H9 (cell line): ENCODE measurements around the gene OR6K3. TPM values are rescaled to one million over a fixed set of nuclear protein-coding genes. Genes with fewer than 3 reads are reported as not detected.

ENCODE experiments used
- DNase-seq: peaks from one replicate; pipeline ENCODE4 v3.0.0-alpha.2; 2017
- H2AFZ ChIP-seq: one replicate; pipeline ENCODE4 v1.6.1; 2013; ENCODE audit warnings: mild to moderate bottlenecking, low read length, control low read depth, moderate library complexity
- H2AK5ac ChIP-seq: 2 replicates; pipeline ENCODE4 v1.6.1; 2013; ENCODE audit warnings: low read length, control low read depth, mixed read lengths; ENCODE audit not compliant: insufficient read length
- H2BK120ac ChIP-seq: one replicate; pipeline ENCODE4 v1.6.1; 2013; ENCODE audit warnings: low read depth, mild to moderate bottlenecking, low read length, control low read depth, inconsistent platforms; ENCODE audit not compliant: poor library complexity, severe bottlenecking
- H2BK12ac ChIP-seq: 2 replicates; pipeline ENCODE4 v1.6.1; 2013; ENCODE audit warnings: low read length, control low read depth, mixed read lengths, low read depth; ENCODE audit not compliant: insufficient read length
- H2BK15ac ChIP-seq: 2 replicates; pipeline ENCODE4 v1.6.1; 2013; ENCODE audit warnings: low read depth, low read length, control low read depth
- H2BK20ac ChIP-seq: one replicate; pipeline ENCODE4 v1.6.1; 2013; ENCODE audit warnings: low read depth, mild to moderate bottlenecking, low read length, control low read depth, inconsistent platforms; ENCODE audit not compliant: poor library complexity, severe bottlenecking
- H2BK5ac ChIP-seq: 2 replicates; pipeline ENCODE4 v1.6.1; 2013; ENCODE audit warnings: low read length, control low read depth, mixed read lengths; ENCODE audit not compliant: insufficient read length
- H3K14ac ChIP-seq: 2 replicates; pipeline ENCODE4 v1.6.1; 2013; ENCODE audit warnings: low read length, control low read depth; ENCODE audit not compliant: insufficient read depth
- H3K18ac ChIP-seq: 2 replicates; pipeline ENCODE4 v1.6.1; 2013; ENCODE audit warnings: low read depth, mild to moderate bottlenecking, mixed read lengths, low read length, control low read depth; ENCODE audit not compliant: insufficient read length
- H3K23ac ChIP-seq: 2 replicates; pipeline ENCODE4 v1.6.1; 2013; ENCODE audit warnings: low read length, control low read depth, mixed read lengths, low read depth; ENCODE audit not compliant: insufficient read length
- H3K23me2 ChIP-seq: 2 replicates; pipeline ENCODE4 v1.6.1; 2013; ENCODE audit warnings: low read depth, mild to moderate bottlenecking, mixed read lengths, low read length, control low read depth; ENCODE audit not compliant: insufficient read length, poor library complexity, severe bottlenecking
- H3K27ac ChIP-seq: 2 replicates; pipeline ENCODE4 v1.5.1; 2013; ENCODE audit warnings: low read length, control low read depth, mixed read lengths, low read depth; ENCODE audit not compliant: insufficient read length
- H3K27me3 ChIP-seq: 2 replicates; pipeline ENCODE4 v1.6.1; 2013; ENCODE audit warnings: low read length, control low read depth, inconsistent platforms; ENCODE audit not compliant: insufficient read depth
- H3K4ac ChIP-seq: 2 replicates; pipeline ENCODE4 v1.6.1; 2013; ENCODE audit warnings: low read depth, mild to moderate bottlenecking, control low read depth, inconsistent platforms, low read length, moderate library complexity
- H3K4me1 ChIP-seq: 2 replicates; pipeline ENCODE4 v1.6.1; 2013; ENCODE audit warnings: low read length, control low read depth, inconsistent platforms; ENCODE audit not compliant: insufficient read depth
- H3K4me2 ChIP-seq: 2 replicates; pipeline ENCODE4 v1.6.1; 2013; ENCODE audit warnings: low read length, control low read depth, mixed read lengths; ENCODE audit not compliant: insufficient read length, insufficient read depth
- H3K56ac ChIP-seq: 2 replicates; pipeline ENCODE4 v1.6.1; 2013; ENCODE audit warnings: low read depth, mild to moderate bottlenecking, mixed read lengths, low read length, control low read depth; ENCODE audit not compliant: insufficient read length
- H3K79me1 ChIP-seq: 2 replicates; pipeline ENCODE4 v1.6.1; 2013; ENCODE audit warnings: low read depth, mild to moderate bottlenecking, moderate library complexity, low read length, control low read depth, inconsistent platforms; ENCODE audit not compliant: insufficient read depth, poor library complexity, severe bottlenecking
- H3K79me2 ChIP-seq: 2 replicates; pipeline ENCODE4 v1.6.1; 2013; ENCODE audit warnings: low read length, control low read depth, inconsistent platforms; ENCODE audit not compliant: insufficient read depth
- H3K9ac ChIP-seq: 2 replicates; pipeline ENCODE4 v1.6.1; 2013; ENCODE audit warnings: low read length, control low read depth, mixed read lengths; ENCODE audit not compliant: insufficient read length; ENCODE audit errors: extremely low read depth
- H3K9me3 ChIP-seq: one replicate; pipeline ENCODE4 v1.6.1; 2013; ENCODE audit warnings: low read depth, low read length, inconsistent platforms; ENCODE audit not compliant: control insufficient read depth
- H3T11ph ChIP-seq: one replicate; pipeline ENCODE4 v1.6.1; 2013; ENCODE audit warnings: mild to moderate bottlenecking, low read length, control low read depth, inconsistent platforms
- H4K20me1 ChIP-seq: one replicate; pipeline ENCODE4 v1.6.1; 2013; ENCODE audit not compliant: control insufficient read depth, insufficient read length, insufficient read depth
- H4K5ac ChIP-seq: 2 replicates; pipeline ENCODE4 v1.6.1; 2013; ENCODE audit warnings: low read depth, mild to moderate bottlenecking, mixed read lengths, low read length, control low read depth; ENCODE audit not compliant: insufficient read length
- H4K8ac ChIP-seq: replicated peaks from 2 replicates; pipeline ENCODE4 v1.6.1; 2013; ENCODE audit warnings: low read length, control low read depth, mixed read lengths, low read depth; ENCODE audit not compliant: insufficient read length
- H4K91ac ChIP-seq: 2 replicates; pipeline ENCODE4 v1.6.1; 2013; ENCODE audit warnings: low read depth, mild to moderate bottlenecking, moderate library complexity, mixed read lengths, low read length, control low read depth; ENCODE audit not compliant: insufficient read length
- H3K27ac Mint-ChIP-seq, 3 experiments: 2 replicates in 2 of 3; 3 replicates in 1 of 3; pipeline ENCODE4 v1.8.0; 2020 to 2021; ENCODE audit warnings: mixed read lengths in 3 of 3, mild to moderate bottlenecking in 1 of 3, moderate library complexity in 1 of 3
- H3K27me3 Mint-ChIP-seq: 2 replicates; pipeline ENCODE4 v1.8.0; 2021; ENCODE audit warnings: low read depth, mild to moderate bottlenecking, moderate library complexity, mixed read lengths
- H3K36me3 Mint-ChIP-seq, 3 experiments: 2 replicates in 2 of 3; 3 replicates in 1 of 3; pipeline ENCODE4 v1.8.0; 2020 to 2021; ENCODE audit warnings: low read depth in 3 of 3, mixed read lengths in 3 of 3; ENCODE audit not compliant: insufficient read depth in 1 of 3
- H3K4me1 Mint-ChIP-seq, 2 experiments: 2 replicates each; pipeline ENCODE4 v1.8.0; 2020; ENCODE audit warnings: mixed read lengths in 2 of 2
- H3K4me3 Mint-ChIP-seq, 2 experiments: 2 replicates in 1 of 2; 3 replicates in 1 of 2; pipeline ENCODE4 v1.8.0; 2020 to 2021; ENCODE audit warnings: mild to moderate bottlenecking in 2 of 2, mixed read lengths in 2 of 2, moderate library complexity in 1 of 2
- H3K9me3 Mint-ChIP-seq, 2 experiments: 2 replicates in 1 of 2; 3 replicates in 1 of 2; pipeline ENCODE4 v1.8.0; 2020; ENCODE audit warnings: mild to moderate bottlenecking in 2 of 2, mixed read lengths in 2 of 2, moderate library complexity in 1 of 2
- WGBS: extraction: QIAGEN DNeasy Blood & Tissue Kit; methylation state at CpG from one replicate; pipeline ENCODE4 v1.1.7; 2013; ENCODE audit warnings: missing lambda C conversion rate, low lambda C conversion rate, mixed read lengths; ENCODE audit not compliant: insufficient read length; ENCODE audit errors: extremely low coverage; 5-methylcytosine and 5-hydroxymethylcytosine counted together
- total RNA-seq: library from RNA; stranded (reverse); gene quantifications from 2 replicates; pipeline ENCODE4 v1.2.1, GENCODE V29; 2021
- TF ChIP-seq, protein P1 (sequence below): fragments of 200-600 bp; sonication (generic); conservative IDR thresholded peaks from 3 replicates; pipeline ENCODE4 v1.8.0; 2021; ENCODE audit warnings: antibody characterized with exemption, mild to moderate bottlenecking

Gene OR6K3
- total RNA-seq, 1 experiment from 2014 or later = not detected

DNA sequence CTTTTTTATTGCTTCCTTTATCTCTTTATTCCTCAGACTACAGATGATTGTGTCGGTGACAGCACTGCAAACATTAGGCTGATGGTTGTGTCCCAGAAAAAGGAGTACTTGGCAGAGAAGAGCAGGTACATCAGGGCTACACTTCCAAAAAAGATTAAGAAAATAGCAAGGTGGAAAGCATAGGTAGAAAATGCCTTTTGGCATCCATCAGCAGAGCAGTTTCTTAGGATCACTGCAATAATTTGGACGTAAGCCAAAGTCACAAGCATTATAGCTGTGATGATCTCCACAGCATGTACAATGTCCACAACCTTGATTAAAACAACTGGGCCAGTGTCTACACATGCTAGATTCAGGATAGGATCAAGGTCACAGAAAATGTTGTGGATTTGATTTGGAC lies 25.9 kb downstream of the OR6K3 start:
- Histone ChIP-seq H2BK20ac (no peak overlapping the region), H3K4ac (no peak overlapping the region), H3K79me1 (no peaks in the 10 kb centered on the region), H2BK5ac (no peak overlapping the region), H3K23me2 (no peaks in the 10 kb centered on the region), H3K79me2 (no peaks in the 10 kb centered on the region), H4K5ac (no peak overlapping the region), H4K20me1 (no peaks in the 10 kb centered on the region), H2BK15ac (no peak overlapping the region), H3K27me3 (no peaks in the 10 kb centered on the region), H3K4me1 (no peaks in the 10 kb centered on the region), H3K23ac (no peak overlapping the region), H4K8ac (no peak overlapping the region), H3K14ac (no peak overlapping the region), H2AFZ (no peak overlapping the region), H2BK12ac (no peak overlapping the region), H4K91ac (no peak overlapping the region), H3K4me2 (no peak overlapping the region), H3K9ac (no peak overlapping the region), H3K9me3 (no peaks in the 10 kb centered on the region), H3K18ac (no peak overlapping the region), H3T11ph (no peak overlapping the region), H3K56ac (no peak overlapping the region), H2AK5ac (no peak overlapping the region), H3K27ac (no peak overlapping the region), H2BK120ac (no peak overlapping the region)
- no peak overlapping the region for H3K27ac Mint-ChIP-seq
- TF ChIP-seq, protein P1, sequence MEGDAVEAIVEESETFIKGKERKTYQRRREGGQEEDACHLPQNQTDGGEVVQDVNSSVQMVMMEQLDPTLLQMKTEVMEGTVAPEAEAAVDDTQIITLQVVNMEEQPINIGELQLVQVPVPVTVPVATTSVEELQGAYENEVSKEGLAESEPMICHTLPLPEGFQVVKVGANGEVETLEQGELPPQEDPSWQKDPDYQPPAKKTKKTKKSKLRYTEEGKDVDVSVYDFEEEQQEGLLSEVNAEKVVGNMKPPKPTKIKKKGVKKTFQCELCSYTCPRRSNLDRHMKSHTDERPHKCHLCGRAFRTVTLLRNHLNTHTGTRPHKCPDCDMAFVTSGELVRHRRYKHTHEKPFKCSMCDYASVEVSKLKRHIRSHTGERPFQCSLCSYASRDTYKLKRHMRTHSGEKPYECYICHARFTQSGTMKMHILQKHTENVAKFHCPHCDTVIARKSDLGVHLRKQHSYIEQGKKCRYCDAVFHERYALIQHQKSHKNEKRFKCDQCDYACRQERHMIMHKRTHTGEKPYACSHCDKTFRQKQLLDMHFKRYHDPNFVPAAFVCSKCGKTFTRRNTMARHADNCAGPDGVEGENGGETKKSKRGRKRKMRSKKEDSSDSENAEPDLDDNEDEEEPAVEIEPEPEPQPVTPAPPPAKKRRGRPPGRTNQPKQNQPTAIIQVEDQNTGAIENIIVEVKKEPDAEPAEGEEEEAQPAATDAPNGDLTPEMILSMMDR = no peak
- H3K4me3 Mint-ChIP-seq = no peak overlapping the region
- DNase-seq = no peak
- peaks cover 1% of the 10 kb centered on the region for H3K27me3 Mint-ChIP-seq
- no peaks in the 10 kb centered on the region for H3K9me3 Mint-ChIP-seq
- no peaks in the 10 kb centered on the region for H3K36me3 Mint-ChIP-seq
- no peaks in the 10 kb centered on the region for H3K4me1 Mint-ChIP-seq
- no CpG with 5 or more reads among the region's 2 CpGs for WGBS
